Neural cell (in vitro differentiated cells): ENCODE results near the gene TOR4A. TPM values are rescaled to one million over a fixed set of nuclear protein-coding genes. Genes with fewer than 3 reads are reported as not detected.

Experiments
- H2AFZ ChIP-seq: fragments of 200-600, 300-800 bp; sonication (generic), shearing (Covaris generic); 2 replicates; pipeline ENCODE4 v1.6.0; 2014; ENCODE audit warnings: low read depth, mild to moderate bottlenecking, antibody characterized with exemption, low read length, moderate library complexity
- H3F3A ChIP-seq: fragments of 200-600 bp; shearing (Covaris generic); 2 replicates; pipeline ENCODE4 v1.6.1; 2016; ENCODE audit warnings: mild to moderate bottlenecking, moderate library complexity, mixed read lengths, antibody characterized with exemption, low read length; ENCODE audit not compliant: insufficient read depth, poor library complexity, severe bottlenecking
- H3K27ac ChIP-seq: fragments of 200-600, 300-800 bp; sonication (generic), shearing (Covaris generic); 2 replicates; pipeline ENCODE4 v1.5.1; 2014; ENCODE audit warnings: mild to moderate bottlenecking, low read length, moderate library complexity
- H3K27me3 ChIP-seq: fragments of 300-800, 200-600 bp; sonication (generic), shearing (Covaris generic); 2 replicates; pipeline ENCODE4 v1.6.0; 2014; ENCODE audit warnings: mild to moderate bottlenecking, low read depth, low read length, moderate library complexity; ENCODE audit not compliant: insufficient read depth
- H3K36me3 ChIP-seq: fragments of 300-800, 200-600 bp; sonication (generic), shearing (Covaris generic); 2 replicates; pipeline ENCODE4 v1.5.1; 2014; ENCODE audit warnings: mild to moderate bottlenecking, antibody characterized with exemption, low read length, moderate library complexity; ENCODE audit not compliant: insufficient read depth
- H3K4me2 ChIP-seq: fragments of 300-800, 200-600 bp; sonication (generic), shearing (Covaris generic); 2 replicates; pipeline ENCODE4 v1.6.0; 2014; ENCODE audit warnings: mild to moderate bottlenecking, low read length
- H3K4me3 ChIP-seq: fragments of 300-800, 200-600 bp; sonication (generic), shearing (Covaris generic); 2 replicates; pipeline ENCODE4 v1.5.1; 2014; ENCODE audit warnings: mild to moderate bottlenecking, low read length, moderate library complexity
- H3K79me2 ChIP-seq: fragments of 200-600 bp; shearing (Covaris generic); replicated peaks from 2 replicates; pipeline ENCODE4 v1.6.0; 2014; ENCODE audit warnings: mild to moderate bottlenecking, low read length, moderate library complexity; ENCODE audit not compliant: insufficient read depth
- H3K9ac ChIP-seq: fragments of 300-800, 200-600 bp; sonication (generic), shearing (Covaris generic); 2 replicates; pipeline ENCODE4 v1.6.1; 2016; ENCODE audit warnings: mild to moderate bottlenecking, low read length, mixed read lengths
- H3K9me2 ChIP-seq: fragments of 200-600 bp; shearing (Covaris generic); 2 replicates; pipeline ENCODE4 v1.6.1; 2016; ENCODE audit warnings: mild to moderate bottlenecking, low read length, mixed read lengths; ENCODE audit not compliant: insufficient read depth
- H3K9me3 ChIP-seq: fragments of 200-600, 300-800 bp; sonication (generic), shearing (Covaris generic); 2 replicates; pipeline ENCODE4 v1.6.1; 2016; ENCODE audit warnings: mild to moderate bottlenecking, mixed run types, low read length, moderate library complexity, mixed read lengths
- H4K20me1 ChIP-seq: fragments of 200-600 bp; shearing (Covaris generic); 2 replicates; pipeline ENCODE4 v1.6.1; 2016; ENCODE audit warnings: mild to moderate bottlenecking, mixed run types; ENCODE audit not compliant: insufficient read depth
- CTCF ChIP-seq: fragments of 450-650 bp; IDR thresholded peaks from 2 replicates; pipeline ENCODE4 v1.5.1; 2014; ENCODE audit warnings: antibody characterized with exemption, mild to moderate bottlenecking, moderate library complexity; ENCODE audit not compliant: poor library complexity, severe bottlenecking
- EP300 ChIP-seq: fragments of 450-650 bp; conservative IDR thresholded peaks from 2 replicates; pipeline ENCODE4 v1.6.1; 2014; ENCODE audit warnings: antibody characterized with exemption, mild to moderate bottlenecking, moderate library complexity; ENCODE audit not compliant: poor library complexity, severe bottlenecking
- EZH2 ChIP-seq: fragments of 200-600, 300-800 bp; shearing (Covaris generic), sonication (generic); IDR thresholded peaks from 2 replicates; pipeline ENCODE4 v1.6.1; 2014; ENCODE audit warnings: antibody characterized with exemption, low read length, borderline replicate concordance, mild to moderate bottlenecking; ENCODE audit not compliant: insufficient read depth, poor library complexity, severe bottlenecking
- MXI1 ChIP-seq: fragments of 450-650 bp; conservative IDR thresholded peaks from 2 replicates; pipeline ENCODE4 v1.6.1; 2014; ENCODE audit warnings: antibody characterized with exemption, mild to moderate bottlenecking; ENCODE audit not compliant: poor library complexity, severe bottlenecking
- POLR2AphosphoS5 ChIP-seq: IDR thresholded peaks from 2 replicates; pipeline ENCODE4 v1.6.1; 2012
- RAD21 ChIP-seq: fragments of 450-650 bp; conservative IDR thresholded peaks from 2 replicates; pipeline ENCODE4 v1.6.1; 2014; ENCODE audit warnings: antibody characterized with exemption, mild to moderate bottlenecking, moderate library complexity
- SMC3 ChIP-seq: fragments of 450-650 bp; conservative IDR thresholded peaks from 2 replicates; pipeline ENCODE4 v1.6.1; 2014; ENCODE audit warnings: antibody characterized with exemption, mild to moderate bottlenecking, moderate library complexity; ENCODE audit not compliant: poor library complexity
- TAF1 ChIP-seq: IDR thresholded peaks from 2 replicates; pipeline ENCODE4 v1.6.1; 2012; ENCODE audit warnings: low read depth
- polyA plus RNA-seq: library from polyadenylated mRNA; depleted of rRNA; stranded (reverse); fragments of >200 nt; gene quantifications from 2 replicates; pipeline ENCODE4 v1.2.3, GENCODE V29; 2014
- TF ChIP-seq, protein P1 (sequence below): IDR thresholded peaks from 2 replicates; pipeline ENCODE4 v1.6.1; 2012; ENCODE audit warnings: borderline replicate concordance

TOR4A gene
- polyA plus RNA-seq, 1 donor from 2014 or later: 0.50 TPM

- TF ChIP-seq SMC3: peak; percentile 14
- no peak for TF ChIP-seq EZH2
- TF ChIP-seq, protein P1, sequence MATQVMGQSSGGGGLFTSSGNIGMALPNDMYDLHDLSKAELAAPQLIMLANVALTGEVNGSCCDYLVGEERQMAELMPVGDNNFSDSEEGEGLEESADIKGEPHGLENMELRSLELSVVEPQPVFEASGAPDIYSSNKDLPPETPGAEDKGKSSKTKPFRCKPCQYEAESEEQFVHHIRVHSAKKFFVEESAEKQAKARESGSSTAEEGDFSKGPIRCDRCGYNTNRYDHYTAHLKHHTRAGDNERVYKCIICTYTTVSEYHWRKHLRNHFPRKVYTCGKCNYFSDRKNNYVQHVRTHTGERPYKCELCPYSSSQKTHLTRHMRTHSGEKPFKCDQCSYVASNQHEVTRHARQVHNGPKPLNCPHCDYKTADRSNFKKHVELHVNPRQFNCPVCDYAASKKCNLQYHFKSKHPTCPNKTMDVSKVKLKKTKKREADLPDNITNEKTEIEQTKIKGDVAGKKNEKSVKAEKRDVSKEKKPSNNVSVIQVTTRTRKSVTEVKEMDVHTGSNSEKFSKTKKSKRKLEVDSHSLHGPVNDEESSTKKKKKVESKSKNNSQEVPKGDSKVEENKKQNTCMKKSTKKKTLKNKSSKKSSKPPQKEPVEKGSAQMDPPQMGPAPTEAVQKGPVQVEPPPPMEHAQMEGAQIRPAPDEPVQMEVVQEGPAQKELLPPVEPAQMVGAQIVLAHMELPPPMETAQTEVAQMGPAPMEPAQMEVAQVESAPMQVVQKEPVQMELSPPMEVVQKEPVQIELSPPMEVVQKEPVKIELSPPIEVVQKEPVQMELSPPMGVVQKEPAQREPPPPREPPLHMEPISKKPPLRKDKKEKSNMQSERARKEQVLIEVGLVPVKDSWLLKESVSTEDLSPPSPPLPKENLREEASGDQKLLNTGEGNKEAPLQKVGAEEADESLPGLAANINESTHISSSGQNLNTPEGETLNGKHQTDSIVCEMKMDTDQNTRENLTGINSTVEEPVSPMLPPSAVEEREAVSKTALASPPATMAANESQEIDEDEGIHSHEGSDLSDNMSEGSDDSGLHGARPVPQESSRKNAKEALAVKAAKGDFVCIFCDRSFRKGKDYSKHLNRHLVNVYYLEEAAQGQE: peak; percentile 19
- peak; percentile 47 for TF ChIP-seq EP300
- TF ChIP-seq RAD21: peak; percentile 5
- peak; percentile 86 for TF ChIP-seq POLR2AphosphoS5
- peak; percentile 82 for TF ChIP-seq MXI1
- no peak for TF ChIP-seq TAF1
- no peak for TF ChIP-seq CTCF
- peak within 1 kb of the TSS; percentile 56 for H2AFZ ChIP-seq
- no peaks in the 10 kb centered on the region for H3K9me3 ChIP-seq
- H3K9me2 ChIP-seq: no peaks in the 10 kb centered on the region
- H3K79me2 ChIP-seq: peaks cover 10% of the 10 kb centered on the region
- no peaks in the 10 kb centered on the region for H3F3A ChIP-seq
- no peaks in the 10 kb centered on the region for H4K20me1 ChIP-seq
- peak within 1 kb of the TSS; percentile 70 for H3K27ac ChIP-seq
- H3K4me2 ChIP-seq: peak within 1 kb of the TSS; percentile 90
- H3K27me3 ChIP-seq: no peaks in the 10 kb centered on the region
- peak within 1 kb of the TSS; percentile 96 for H3K4me3 ChIP-seq
- H3K9ac ChIP-seq: peak within 1 kb of the TSS; percentile 88
- H3K36me3 ChIP-seq: no peaks in the 10 kb centered on the region
These were observed 22.7 kb upstream of the TOR4A start, which contains the start of gene NELFB for GRCh38 chr9:137254624-137255447. Gene NELFB, plus strand, starts transcription at chr9:137255327.

DNA sequence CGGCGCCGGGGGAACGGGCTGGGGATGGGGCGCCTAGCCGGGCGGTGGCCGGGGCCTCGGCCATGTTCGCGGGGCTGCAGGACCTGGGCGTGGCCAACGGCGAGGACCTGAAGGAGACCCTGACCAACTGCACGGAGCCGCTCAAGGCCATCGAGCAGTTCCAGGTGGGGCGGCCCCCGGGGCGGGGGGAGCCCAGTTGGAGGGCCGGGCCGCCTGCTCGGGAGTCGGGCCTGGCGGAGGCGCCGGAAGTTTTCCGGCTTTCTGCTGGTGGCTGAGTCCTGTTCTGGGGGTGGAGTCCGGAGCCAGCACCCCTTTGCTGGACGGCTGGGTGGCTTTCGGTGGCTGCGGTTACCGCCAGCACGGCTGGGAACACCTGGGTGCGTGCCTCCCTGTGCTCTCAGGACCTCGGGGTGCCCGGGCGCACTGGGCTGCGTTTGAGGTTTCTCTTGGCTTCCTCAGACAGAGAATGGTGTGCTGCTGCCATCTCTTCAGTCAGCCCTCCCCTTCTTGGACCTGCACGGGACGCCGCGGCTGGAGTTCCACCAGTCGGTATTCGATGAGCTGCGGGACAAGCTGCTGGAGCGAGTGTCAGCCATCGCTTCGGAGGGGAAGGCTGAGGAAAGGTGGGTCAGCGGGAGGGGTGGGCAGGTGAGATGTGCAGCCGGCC lies 21.9 kb upstream of the TOR4A start:
- no peaks in the 10 kb centered on the region for H3K36me3 ChIP-seq
- TF ChIP-seq POLR2AphosphoS5 (no peak), MXI1 (peak; percentile 24)
- H3K79me2 ChIP-seq: peaks cover 10% of the 10 kb centered on the region
- peak overlapping the region; percentile 76 for H3K9ac ChIP-seq
- no peak overlapping the region for H3K27ac ChIP-seq
- H3K9me3 ChIP-seq: no peaks in the 10 kb centered on the region
- H3K9me2 ChIP-seq: no peaks in the 10 kb centered on the region
- H3K4me2 ChIP-seq: peak overlapping the region; percentile 90
- H3F3A ChIP-seq: no peaks in the 10 kb centered on the region
- peak overlapping the region; percentile 56 for H2AFZ ChIP-seq
- H3K27me3 ChIP-seq: no peaks in the 10 kb centered on the region
- H4K20me1 ChIP-seq: no peaks in the 10 kb centered on the region
- peak overlapping the region; percentile 96 for H3K4me3 ChIP-seq
